HG03460 (cell line): ENCODE results near the gene KRT14.
"Not testable (repeated sequence)": the region's sequence is repeated elsewhere in the genome, so short reads cannot be mapped to it uniquely, and the experiment has no call there.

ENCODE experiments used
- ATAC-seq: cut with Tn5 transposase; IDR thresholded peaks from one replicate; pipeline ENCODE4 v1.9.1; 2021; ENCODE audit not compliant: unreplicated experiment

Gene KRT14

DNA sequence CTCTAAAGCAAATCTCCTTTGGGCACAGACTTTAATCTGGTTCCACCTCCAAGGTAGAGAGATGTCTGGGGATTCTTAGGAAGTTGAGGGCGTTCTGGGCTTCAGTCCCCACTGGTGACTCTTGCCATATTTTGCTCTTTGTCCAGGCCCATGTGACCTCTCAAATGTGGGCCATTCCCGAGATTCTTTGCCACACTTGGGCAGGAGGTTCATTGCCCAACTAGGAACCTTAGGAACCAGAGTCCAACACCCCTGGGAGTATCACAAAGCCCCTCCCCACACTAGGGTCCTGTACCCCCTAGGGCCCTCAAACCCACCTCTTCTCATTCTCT is 6.5 kb downstream of the KRT14 start:
- no peak for ATAC-seq

DNA sequence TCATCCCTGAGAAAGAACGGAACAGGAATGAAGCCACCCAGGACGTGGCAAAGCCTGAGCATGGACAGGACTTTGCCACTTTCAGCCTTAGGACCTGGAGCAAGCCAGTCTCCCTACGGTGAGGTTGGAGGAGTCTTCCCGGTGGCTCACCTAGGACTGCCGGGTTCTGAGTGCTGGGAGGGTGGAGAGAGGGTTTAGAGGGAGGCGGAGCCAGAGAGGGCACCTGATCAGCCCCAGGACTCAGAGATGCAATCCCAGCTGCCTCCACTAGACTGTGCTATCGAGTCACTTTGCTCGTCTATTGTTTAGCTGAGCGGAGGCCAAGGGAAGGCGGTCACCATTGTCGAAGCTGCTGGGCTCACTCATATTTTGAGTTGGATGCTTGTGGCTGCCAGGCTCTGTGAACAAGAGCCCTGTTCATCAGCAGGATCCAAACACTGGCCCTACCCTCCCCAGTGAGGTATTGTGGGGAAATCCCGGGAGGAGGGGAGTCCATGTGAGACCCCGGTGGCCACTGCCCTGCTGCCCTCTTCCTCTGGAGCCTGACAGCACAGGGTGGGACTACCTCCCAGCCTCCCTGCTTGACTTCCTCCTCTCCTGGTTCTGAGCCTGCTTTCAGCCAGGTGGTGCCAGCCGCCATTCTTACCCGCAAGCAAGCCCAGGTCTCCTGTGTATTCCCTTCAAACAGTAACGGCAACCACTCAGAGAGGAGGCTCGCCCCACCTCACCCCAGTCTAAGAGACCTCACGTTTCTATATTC is 7.0 kb downstream of the KRT14 start:
- ATAC-seq = no peak

DNA sequence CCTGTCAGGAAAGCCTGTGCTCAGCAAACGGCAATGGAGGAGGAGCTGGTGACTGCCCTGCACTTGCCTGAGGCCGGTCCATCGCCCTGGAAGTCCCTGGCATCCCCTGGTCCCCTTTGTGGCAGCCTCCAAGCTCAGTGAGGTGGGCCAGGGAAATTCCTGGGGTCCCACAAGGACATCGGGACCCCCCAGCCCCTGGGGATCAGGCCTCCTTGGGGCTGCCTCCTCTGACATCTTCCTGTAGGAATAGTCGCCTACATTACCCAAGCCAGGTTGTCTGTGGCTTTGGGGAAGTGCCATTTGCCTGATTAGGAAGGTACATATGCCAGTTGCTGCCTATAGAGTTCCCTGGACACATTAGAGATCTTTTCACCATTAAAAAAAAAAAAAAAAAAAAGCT is 7.7 kb downstream of the KRT14 start:
- no peak for ATAC-seq

GRCh38 chr17:41578538-41578937 is 8.2 kb downstream of the KRT14 start:
- no peak for ATAC-seq

DNA sequence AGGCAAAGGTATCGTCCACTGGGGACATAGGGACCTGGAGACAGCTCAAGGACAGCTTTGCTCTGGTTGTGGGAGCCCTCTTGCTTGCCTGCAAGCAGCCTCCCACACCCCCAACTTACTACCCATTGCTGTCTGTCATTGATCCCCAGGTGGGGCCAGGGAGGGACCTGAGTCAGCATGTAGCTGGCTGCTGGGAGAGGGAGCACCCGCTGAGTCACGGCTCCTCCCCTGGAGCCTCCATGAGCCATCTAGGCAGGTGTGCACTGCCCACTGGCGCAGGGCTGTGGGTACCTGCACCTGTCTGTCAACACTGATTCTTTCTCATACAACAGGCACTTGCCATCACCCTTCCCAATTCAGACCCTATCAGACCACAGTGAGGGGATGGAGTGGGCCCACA is 10.0 kb downstream of the KRT14 start:
- not testable (repeated sequence) for ATAC-seq

GRCh38 chr17:41575336-41575735 is 11.4 kb downstream of the KRT14 start:
- no peak for ATAC-seq

- no peak for ATAC-seq
Measured at GRCh38 chr17:41571561-41572434, 14.9 kb downstream of the KRT14 start, which contains the start of gene KRT9. KRT9 (minus strand) TSS chr17:41572059; CDS start chr17:41571992, 67 bp downstream.

DNA sequence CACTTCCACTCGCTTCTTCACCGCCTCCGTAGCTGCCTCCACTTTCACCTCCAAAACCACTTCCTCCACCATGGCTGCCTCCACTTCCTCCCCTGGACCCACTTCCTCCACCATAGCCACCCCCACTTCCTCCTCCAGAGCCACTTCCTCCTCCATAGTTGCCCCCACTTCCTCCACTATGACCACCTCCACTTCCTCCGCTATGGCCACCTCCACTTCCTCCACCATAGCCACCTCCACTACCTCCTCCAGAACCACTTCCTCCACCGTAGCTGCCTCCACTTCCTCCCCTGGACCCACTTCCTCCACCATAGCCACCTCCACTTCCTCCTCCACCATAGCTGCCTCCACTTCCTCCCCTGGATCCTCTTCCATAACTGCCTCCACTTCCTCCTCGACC is 19.4 kb downstream of the KRT14 start:
- ATAC-seq = no peak

DNA sequence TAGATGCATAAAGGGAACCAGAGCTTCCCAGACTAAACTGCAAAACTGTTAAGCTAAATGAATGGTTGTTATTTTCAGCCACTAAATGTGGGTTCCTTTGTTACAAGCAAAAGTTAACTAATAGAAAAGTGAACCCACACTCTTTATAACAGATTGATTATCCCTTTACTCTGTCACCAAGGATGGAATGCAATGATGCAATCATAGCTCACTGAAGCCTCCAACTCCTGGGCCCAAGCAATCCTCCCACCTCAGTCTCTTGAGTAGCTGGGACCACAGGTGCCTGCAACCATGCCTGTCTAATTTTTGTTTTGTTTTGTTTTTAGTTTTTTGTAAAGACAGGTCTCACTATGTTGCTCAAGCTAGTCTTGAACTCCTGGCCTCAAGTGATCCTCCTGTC is 21.4 kb downstream of the KRT14 start:
- no peak for ATAC-seq

DNA sequence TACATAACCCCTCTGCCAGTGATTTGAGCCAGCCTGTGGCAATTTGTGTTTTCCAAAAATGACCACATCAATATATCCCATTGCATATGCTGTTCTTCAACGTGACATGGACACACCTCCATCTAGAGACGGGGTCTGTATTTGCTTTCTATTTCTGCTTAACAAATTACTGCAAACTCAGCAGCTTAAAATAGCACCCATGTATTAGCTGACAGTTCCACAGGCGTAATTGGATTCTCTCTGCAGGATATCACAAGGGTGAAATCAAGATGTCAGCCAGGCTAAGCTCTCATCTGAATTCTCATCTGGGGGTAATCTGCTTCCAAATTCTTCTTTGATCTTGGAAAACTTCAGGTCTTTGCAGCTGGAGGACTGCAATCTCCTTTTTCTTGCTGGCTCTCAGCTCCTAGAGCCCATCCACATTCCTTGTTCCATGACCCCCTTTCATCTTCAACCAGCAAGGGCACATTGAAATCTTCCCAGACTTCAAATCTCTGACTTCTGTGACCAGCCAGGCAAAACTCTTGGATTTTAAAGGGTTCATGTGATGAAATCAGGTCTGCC is 23.0 kb downstream of the KRT14 start:
- no peak for ATAC-seq

DNA sequence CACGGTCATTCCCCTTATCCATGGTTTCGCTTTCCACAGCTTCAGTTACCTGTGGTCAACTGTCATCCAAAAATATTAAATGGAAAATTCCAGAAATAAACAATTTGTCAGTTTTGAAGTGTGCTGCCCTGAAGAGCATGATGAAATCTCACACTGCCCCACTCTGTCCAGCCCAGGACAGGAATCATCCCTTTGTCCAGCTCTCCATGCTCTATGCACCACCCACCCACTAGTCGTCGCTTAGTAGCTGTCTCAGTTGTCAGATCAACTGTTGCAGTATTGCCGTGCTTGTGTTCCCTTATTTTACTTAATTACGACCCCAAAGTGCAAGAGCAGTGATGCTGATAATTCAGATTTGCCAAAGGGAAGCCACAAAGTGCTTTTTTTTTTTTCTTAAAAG is 25.1 kb downstream of the KRT14 start:
- no peak for ATAC-seq

DNA sequence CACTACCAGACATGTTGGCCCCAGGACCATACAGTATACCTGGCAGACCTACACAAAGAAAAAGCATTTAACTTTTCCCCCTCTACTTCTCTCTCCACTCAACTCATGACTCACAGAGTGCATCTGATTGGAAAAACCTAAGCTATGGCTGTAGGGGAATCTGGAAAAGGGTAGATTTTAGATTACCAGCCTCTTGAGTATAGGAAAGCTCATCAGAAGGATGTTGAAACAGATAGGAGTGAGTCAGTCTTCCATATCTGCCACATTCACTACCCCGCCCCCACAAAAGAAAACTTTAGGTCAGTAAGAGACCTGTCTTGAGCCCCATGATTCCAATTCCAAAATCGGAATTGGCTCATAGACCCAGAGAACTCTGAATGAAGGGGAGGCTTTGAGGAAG is 27.1 kb downstream of the KRT14 start:
- ATAC-seq = no peak

GRCh38 chr17:41556931-41557330 is 29.8 kb downstream of the KRT14 start:
- ATAC-seq = no peak

DNA sequence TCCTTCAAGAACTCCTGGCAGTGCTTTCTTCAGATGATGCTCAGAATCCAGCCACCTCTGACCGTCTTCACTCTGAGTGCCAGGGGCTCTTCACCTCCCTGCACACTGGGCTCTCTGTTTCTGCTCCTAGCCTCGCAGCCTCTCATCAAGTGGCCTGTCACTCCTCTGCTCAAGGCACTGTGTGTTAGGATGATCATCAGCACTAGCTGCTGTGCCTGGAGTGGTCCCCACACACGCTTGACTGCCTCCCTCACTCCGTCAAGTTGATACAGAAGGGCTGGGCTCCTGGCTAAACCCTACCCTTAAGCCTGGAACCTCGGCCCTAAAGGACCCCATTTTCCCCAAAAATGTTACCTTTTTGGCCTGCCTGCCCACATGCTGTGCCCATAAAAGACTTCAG is 30.4 kb downstream of the KRT14 start:
- no peak for ATAC-seq

DNA sequence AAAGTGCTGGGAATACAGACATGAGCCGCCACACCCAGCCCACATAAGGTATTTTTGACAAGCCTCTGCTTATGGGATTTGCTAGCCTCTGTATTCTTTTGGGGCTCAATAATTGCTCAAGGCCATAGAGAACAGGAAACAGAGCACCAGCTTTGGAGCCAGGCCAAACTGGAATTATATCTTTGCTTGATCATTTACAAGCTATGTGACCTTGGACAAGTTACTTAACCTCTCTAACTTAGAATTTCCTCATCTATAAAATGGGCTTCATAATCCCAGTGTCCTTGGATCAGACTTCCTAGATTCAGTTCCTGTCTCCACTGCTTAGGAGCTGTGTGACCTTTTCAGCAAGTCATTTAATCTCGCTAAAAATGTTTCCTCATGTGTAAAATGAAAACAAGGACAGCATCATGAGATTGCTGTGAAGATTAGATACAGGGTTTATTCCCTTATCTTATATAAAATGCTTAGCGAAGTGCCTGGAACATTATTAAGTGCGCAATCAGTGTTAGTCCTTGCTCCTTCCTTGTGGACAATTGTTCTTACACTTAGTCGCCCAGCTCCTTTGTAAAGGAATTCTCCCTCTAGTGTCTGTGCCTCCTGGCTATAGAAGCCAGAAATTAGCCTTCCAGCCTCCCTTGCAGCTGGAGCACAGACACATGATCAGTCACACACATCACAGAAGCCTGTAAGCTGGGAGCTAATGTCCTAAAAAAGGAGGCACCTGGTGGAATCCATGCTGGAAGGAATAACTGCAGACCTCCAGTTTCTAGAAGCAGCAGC is 31.4 kb downstream of the KRT14 start:
- ATAC-seq = no peak

DNA sequence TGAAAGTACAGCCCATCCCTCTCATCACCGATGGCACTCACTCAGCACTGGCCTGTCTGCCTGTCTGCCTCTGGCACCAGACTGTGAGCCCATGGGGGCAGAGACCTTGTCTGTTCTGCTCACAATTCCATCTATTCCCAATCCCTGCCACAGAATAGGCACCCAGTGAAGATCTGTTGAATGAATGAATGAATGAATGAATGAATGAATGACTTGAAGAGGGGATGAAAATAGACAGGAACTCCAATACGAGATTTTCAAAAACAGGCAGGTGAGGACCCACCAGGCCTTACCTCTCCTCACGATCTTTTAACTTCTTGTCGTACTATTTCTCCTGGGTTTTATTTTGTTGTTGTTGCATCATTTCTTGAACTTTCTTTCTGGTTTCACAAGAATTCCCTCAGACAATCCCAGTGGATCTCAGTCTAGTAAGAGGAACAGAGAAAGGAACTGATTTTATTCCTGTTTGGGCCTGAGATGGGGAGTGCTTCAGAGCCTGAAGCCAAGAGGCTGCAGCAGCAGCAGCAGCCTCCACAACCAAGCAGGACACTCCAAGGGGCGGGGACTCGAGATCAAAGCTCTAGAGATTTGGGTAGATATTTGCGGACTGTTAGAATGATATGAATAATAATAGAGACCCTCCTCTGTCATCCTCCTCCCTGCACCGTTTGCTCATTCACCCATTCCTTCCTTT is 32.6 kb downstream of the KRT14 start:
- ATAC-seq = no peak

DNA sequence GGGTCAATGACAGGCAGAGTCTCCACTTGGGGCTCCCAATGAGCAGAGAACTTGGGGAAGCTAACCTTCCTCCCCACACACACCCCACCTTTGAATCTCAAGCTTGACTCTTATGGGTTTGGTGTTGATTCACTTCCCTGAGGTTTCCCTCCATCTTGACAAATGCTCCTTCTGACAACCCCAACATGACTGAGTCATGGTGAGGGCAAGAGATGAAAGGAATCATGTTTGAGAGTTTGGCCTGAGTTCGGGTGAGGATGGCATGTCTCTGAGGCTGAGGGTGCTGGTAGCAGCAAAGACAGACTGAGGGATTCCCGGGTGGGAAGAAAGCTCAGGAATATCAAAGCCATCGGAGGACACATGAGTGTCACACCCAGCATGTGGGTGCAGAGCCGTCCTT is 33.5 kb downstream of the KRT14 start:
- no peak for ATAC-seq

DNA sequence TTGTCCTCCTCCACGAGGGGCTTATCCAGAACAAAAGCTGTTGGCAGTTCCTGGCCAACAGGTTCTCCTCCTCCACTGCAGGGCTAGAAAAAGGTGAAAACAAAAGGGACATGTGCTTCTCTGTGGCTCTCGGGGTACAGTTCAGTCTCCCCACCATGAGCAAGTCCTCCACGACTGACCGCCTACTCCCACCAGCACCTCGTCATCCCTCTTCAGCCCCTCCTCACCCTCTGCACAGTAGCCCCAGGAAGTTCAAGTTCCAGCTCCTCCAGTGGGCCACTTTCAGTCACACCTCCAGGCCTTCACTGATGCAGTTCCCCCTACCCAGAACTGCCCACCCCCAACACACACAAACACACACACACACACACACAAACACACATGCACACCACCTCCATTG is 34.2 kb downstream of the KRT14 start:
- ATAC-seq = no peak

GRCh38 chr17:41551365-41551764 is 35.3 kb downstream of the KRT14 start:
- no peak for ATAC-seq

- ATAC-seq = no peak
Measured at GRCh38 chr17:41549596-41550039, 37.1 kb downstream of the KRT14 start.
